SU-DHL-6 (cell line): ENCODE measurements around the gene TOLLIP.
"Not testable (repeated sequence)": the region's sequence is repeated elsewhere in the genome, so short reads cannot be mapped to it uniquely, and the experiment has no call there.

ENCODE experiments used
- H2AFZ ChIP-seq: fragments of 200-600 bp; sonication (generic); 2 replicates; pipeline ENCODE4 v1.6.1; 2014; ENCODE audit warnings: low read depth, mild to moderate bottlenecking, moderate library complexity, mixed read lengths, antibody characterized with exemption, low read length; ENCODE audit not compliant: severe bottlenecking
- H3F3A ChIP-seq: fragments of 200-600 bp; shearing (Covaris generic); 2 replicates; pipeline ENCODE4 v1.6.0; 2016; ENCODE audit warnings: antibody characterized with exemption, mild to moderate bottlenecking; ENCODE audit not compliant: insufficient read depth
- H3K27ac ChIP-seq: fragments of 200-600 bp; sonication (generic); 2 replicates; pipeline ENCODE4 v1.5.1; 2016; ENCODE audit warnings: low read depth, mild to moderate bottlenecking, low read length, moderate library complexity, mixed read lengths
- H3K27me3 ChIP-seq: fragments of 200-600 bp; sonication (generic), shearing (Covaris generic); 2 replicates; pipeline ENCODE4 v1.6.0; 2014; ENCODE audit warnings: mild to moderate bottlenecking, low read length
- H3K36me3 ChIP-seq: fragments of 200-600 bp; sonication (generic); 2 replicates; pipeline ENCODE4 v1.6.1; 2014; ENCODE audit warnings: mild to moderate bottlenecking, low read length, mixed read lengths
- H3K4me2 ChIP-seq: fragments of 300-600, 200-600 bp; shearing (Covaris generic), sonication (generic); 2 replicates; pipeline ENCODE4 v1.6.0; 2014; ENCODE audit warnings: low read length, low read depth, mild to moderate bottlenecking; ENCODE audit not compliant: poor library complexity, severe bottlenecking
- H3K4me3 ChIP-seq: fragments of 200-600 bp; sonication (generic); 2 replicates; pipeline ENCODE4 v1.5.1; 2014; ENCODE audit warnings: antibody characterized with exemption, low read length, mild to moderate bottlenecking, mixed read lengths; ENCODE audit not compliant: insufficient read depth, poor library complexity, severe bottlenecking
- H3K79me2 ChIP-seq: fragments of 200-600 bp; sonication (generic); 2 replicates; pipeline ENCODE4 v1.6.1; 2014; ENCODE audit warnings: mild to moderate bottlenecking, low read length, moderate library complexity; ENCODE audit not compliant: insufficient read depth
- H3K9ac ChIP-seq: fragments of 200-600 bp; sonication (generic); 2 replicates; pipeline ENCODE4 v1.7.0; 2014; ENCODE audit warnings: mild to moderate bottlenecking, low read length
- H3K9me2 ChIP-seq: fragments of 200-600 bp; sonication (generic); replicated peaks from 2 replicates; pipeline ENCODE4 v1.6.1; 2014; ENCODE audit warnings: low read length; ENCODE audit not compliant: insufficient read depth
- H3K9me3 ChIP-seq: fragments of 200-600 bp; sonication (generic); 2 replicates; pipeline ENCODE4 v1.6.1; 2014; ENCODE audit warnings: low read length, mixed read lengths; ENCODE audit not compliant: insufficient read depth
- H4K20me1 ChIP-seq: fragments of 200-600 bp; sonication (generic); 2 replicates; pipeline ENCODE4 v1.6.1; 2014; ENCODE audit warnings: low read depth, mild to moderate bottlenecking, antibody characterized with exemption, low read length, moderate library complexity, mixed read lengths
- CTCF ChIP-seq: fragments of 200-600 bp; sonication (generic); IDR thresholded peaks from one replicate; pipeline ENCODE4 v1.5.1; 2017; ENCODE audit warnings: antibody characterized with exemption, mild to moderate bottlenecking, low read length, moderate library complexity; ENCODE audit not compliant: insufficient read depth, poor library complexity, severe bottlenecking
- EZH2phosphoT487 ChIP-seq: fragments of 200-600 bp; sonication (generic), shearing (Covaris generic); conservative IDR thresholded peaks from 2 replicates; pipeline ENCODE4 v1.6.1; 2018; ENCODE audit warnings: mild to moderate bottlenecking, antibody characterized with exemption, low read length, moderate library complexity, mixed read lengths

The TOLLIP gene

DNA sequence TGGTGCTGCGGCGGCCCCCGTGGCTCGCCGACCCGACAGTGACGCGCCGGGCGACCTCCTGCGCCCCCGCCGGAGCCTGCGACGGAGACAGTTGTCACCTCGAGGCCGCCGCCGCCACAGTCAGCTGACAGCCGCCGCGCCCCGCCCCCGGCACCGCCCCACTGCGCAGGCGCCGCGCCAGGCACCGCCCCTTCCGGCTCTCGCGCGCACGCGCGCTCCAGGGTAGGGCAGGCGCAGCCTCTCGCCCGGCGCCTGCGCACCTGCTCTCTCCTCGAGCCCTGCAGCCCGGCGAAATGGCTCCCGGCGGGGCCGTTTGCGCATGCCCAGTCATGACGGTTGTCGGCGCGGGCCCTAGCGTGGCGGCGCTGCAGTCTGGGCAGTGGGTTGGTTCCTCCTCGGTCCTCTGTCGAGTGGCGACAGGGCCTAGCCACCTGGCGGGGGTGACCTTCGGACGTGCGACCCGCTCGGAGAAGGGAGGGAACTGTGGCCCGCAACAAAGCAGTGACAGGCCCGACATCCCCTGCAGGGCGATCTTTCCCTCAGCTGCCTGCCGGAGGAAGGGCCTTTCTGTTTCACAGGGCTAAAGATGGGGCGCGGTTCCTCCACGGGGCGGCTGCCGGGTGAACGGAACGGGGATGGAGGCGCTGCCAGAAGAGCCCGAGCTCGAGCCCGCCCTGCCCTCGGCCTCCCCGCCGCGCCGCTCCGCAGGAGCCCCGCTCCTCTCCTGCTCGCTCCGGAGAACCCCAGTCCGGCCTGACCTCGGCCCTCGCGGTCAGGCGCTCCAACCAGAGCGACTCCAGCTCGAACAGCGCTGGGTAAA, at the start of gene TOLLIP:
Gene TOLLIP, minus strand, starts transcription at position 135 of the 820 bp plus-strand sequence. Its CDS starts 134 bp downstream, at position 1.
- TF ChIP-seq CTCF = no peak
- TF ChIP-seq EZH2phosphoT487 = no peak
- Histone ChIP-seq H3K27ac (peak within 1 kb of the TSS; percentile 81), H3K36me3 (no peaks in the 10 kb centered on the region; the same call in 1 of the 2 replicates), H3K9me3 (peaks cover 10% of the 10 kb centered on the region; the same call in 1 of the 2 replicates), H4K20me1 (no peaks in the 10 kb centered on the region), H2AFZ (peak within 1 kb of the TSS; percentile 81), H3K9ac (peak within 1 kb of the TSS; percentile 60), H3K79me2 (peaks cover 33% of the 10 kb centered on the region; the same call in 1 of the 2 replicates), H3K27me3 (no peaks in the 10 kb centered on the region), H3K9me2 (no peaks in the 10 kb centered on the region), H3K4me2 (peak within 1 kb of the TSS; percentile 58), H3K4me3 (peak within 1 kb of the TSS; percentile 67), H3F3A (peaks cover 23% of the 10 kb centered on the region)

- not testable (repeated sequence) for H3K27me3 ChIP-seq
These were observed 49.5 kb upstream of the TOLLIP start for GRCh38 chr11:1358931-1359330.

GRCh38 chr11:1358286-1358685, 48.9 kb upstream of the TOLLIP start:
- Histone ChIP-seq H3K4me2 (no peak overlapping the region), H3K4me3 (no peak overlapping the region), H3F3A (no peaks in the 10 kb centered on the region), H2AFZ (no peak overlapping the region), H3K79me2 (no peaks in the 10 kb centered on the region), H3K9ac (no peak overlapping the region), H3K9me3 (no peaks in the 10 kb centered on the region), H3K9me2 (no peaks in the 10 kb centered on the region), H3K27me3 (no peaks in the 10 kb centered on the region), H3K36me3 (no peaks in the 10 kb centered on the region), H4K20me1 (no peaks in the 10 kb centered on the region), H3K27ac (no peak overlapping the region)
- TF ChIP-seq EZH2phosphoT487 (no peak), CTCF (no peak)

More at GRCh38 chr11:1358931-1359330, 49.5 kb upstream of the TOLLIP start:
- not testable (repeated sequence) for H4K20me1 ChIP-seq, H3K9me2 ChIP-seq, H2AFZ ChIP-seq, H3K27ac ChIP-seq, H3K4me3 ChIP-seq, H3K9ac ChIP-seq, H3F3A ChIP-seq, H3K4me2 ChIP-seq, H3K36me3 ChIP-seq, H3K79me2 ChIP-seq, H3K9me3 ChIP-seq

DNA sequence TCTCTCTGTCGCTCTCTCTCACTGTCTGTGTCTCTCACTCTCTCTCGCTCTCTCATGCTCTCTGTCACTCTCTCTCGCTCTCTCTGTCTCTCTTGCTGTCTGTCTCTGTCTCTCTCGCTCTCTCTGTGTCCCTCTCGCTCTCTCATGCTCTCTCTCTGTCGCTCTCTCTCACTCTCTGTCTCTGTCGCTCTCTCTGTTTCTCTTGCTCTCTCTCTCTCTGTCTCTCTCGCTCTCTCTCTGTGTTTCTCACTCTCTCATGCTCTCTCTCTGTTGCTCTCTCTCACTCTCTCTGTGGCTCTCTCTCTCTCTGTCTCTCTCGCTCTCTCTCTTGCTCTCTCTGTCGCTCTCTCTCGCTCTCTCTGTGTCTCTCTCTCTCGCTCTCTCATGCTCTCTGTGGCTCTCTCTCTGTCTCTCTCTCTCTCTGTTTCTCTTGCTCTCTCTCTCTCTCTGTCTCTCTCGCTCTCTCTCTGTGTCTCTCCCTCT, 47.1 kb upstream of the TOLLIP start:
- TF ChIP-seq CTCF (no peak), EZH2phosphoT487 (no peak)
- Histone ChIP-seq H4K20me1 (no peaks in the 10 kb centered on the region), H3K4me3 (no peak overlapping the region), H2AFZ (no peak overlapping the region), H3K9me2 (no peaks in the 10 kb centered on the region), H3F3A (no peaks in the 10 kb centered on the region), H3K9ac (no peak overlapping the region), H3K79me2 (no peaks in the 10 kb centered on the region), H3K36me3 (no peaks in the 10 kb centered on the region), H3K4me2 (no peak overlapping the region), H3K27me3 (no peaks in the 10 kb centered on the region), H3K9me3 (no peaks in the 10 kb centered on the region), H3K27ac (no peak overlapping the region)
